Astrocyte of the hippocampus (primary cell): ENCODE data around the gene GRIP1.
A peak's percentile ranks its signal among the peaks of the same experiment; 100 is the strongest.
"Not testable (repeated sequence)": the region's sequence is repeated elsewhere in the genome, so short reads cannot be mapped to it uniquely, and the experiment has no call there.

Source experiments
- DNase-seq: peaks from one replicate; pipeline ENCODE4 v3.0.0; 2011; ENCODE audit warnings: low read depth, low spot score

The GRIP1 gene

DNA sequence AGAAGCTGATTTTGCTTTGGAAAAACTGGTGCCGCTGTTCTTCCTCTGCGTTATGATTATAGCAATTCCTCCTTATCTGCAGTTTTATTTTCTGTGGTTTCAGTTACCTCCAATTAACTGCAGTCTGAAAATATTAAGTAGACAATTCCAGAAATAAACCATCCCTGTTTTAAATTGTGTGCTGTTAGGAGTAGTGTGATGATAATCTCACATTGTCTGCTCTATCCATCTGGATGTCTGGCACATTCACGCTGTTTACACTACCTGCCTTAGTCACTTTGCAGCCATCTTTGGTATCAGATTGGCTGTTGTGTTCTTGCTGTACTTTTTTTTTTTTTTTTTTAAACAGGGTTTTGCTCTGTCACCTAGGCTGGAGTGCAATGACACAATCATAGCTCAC is 141.0 kb downstream of the GRIP1 start:
- DNase-seq: no peak

DNA sequence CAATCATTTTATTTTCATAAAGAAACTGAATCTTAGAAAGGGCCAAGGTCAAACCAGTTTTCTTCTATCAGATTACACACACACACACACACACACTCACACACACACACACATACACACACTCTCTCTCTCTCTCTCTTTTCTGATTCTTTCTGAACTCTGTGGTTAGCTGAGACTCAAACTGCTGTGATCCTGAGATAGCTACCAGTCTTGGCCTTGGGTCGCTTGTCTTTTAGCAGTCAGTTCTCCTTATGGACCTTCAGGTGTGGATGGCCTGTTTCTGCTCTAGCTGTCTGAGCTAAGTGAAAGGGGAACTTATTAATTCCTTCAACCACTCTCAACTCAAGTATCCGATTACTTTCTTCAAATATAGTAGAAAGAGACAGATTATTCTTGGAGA is 145.1 kb downstream of the GRIP1 start:
- no peak for DNase-seq

DNA sequence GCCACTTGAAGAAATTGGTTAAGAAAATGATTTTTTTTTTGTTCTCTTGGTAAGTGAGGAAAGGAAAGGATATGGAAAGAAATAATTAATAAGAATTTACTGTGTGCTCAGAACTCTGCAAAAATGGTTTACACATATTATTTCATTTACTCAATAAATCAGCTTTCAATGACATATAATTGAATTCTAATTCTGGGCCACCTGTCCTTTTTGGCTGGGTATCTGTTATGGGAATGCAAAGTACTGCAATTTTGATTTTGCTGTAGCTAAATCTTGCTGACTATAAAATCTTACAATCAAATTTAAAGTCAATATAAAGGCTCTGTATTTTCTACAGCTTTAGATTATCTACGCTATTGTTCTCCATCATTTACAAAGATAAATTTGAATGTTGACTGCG is 147.1 kb downstream of the GRIP1 start:
- no peak for DNase-seq

DNA sequence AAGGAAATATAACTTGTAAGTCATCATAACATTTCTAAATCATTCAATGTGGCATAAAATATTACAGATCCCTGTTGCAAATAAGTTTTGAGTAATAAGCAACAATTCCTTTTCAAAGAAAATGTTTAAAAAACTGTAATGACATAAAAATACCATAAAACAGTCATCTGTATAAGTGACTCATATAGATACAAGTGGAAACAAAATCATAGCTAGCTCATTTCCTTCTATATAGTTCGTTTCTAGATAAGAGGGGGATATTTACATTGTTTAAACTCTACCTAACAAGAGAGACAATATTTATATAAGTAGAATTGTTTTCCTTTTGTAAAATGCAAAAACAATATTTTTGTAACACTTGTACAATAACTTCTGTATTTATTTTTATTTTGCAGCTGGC is 148.9 kb downstream of the GRIP1 start:
- no peak for DNase-seq

DNA sequence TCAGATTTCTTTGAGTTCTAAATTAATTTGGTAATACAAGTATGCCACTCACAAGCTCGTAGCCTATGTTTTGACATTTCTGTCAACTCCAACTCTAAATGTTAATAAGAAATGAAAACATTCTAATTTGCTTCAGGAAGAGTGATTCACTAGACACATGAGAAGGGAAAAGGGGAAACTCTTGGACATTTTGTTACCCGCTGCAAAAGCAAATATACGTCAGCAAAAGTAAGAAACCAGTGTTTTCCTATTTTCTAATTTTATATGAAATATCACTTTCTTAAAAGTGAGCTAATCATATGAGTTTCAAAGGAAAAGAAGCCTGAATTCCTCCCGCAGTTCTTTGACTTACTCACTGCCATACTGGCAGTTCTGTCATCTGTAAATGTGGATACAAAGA is 162.3 kb downstream of the GRIP1 start:
- DNase-seq: no peak

DNA sequence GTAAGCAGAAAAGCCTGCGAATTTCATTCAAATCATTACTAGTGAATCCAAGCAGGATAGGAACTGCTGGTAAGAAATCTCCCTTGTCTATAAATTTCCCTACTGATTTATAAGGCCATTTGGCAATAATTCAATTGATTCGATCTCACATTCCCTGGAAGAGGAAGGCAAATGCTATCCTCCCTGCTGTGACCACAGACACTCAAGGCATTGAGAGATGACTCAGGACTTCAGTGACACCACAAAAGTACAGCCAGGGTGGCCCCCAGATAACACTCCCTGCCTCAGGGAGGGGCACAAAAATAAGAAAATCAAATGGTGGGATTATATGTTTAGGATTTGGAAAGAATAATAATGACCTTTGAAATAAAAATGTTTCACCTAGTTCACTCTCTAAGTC is 162.7 kb downstream of the GRIP1 start:
- DNase-seq: peak; percentile 49

DNA sequence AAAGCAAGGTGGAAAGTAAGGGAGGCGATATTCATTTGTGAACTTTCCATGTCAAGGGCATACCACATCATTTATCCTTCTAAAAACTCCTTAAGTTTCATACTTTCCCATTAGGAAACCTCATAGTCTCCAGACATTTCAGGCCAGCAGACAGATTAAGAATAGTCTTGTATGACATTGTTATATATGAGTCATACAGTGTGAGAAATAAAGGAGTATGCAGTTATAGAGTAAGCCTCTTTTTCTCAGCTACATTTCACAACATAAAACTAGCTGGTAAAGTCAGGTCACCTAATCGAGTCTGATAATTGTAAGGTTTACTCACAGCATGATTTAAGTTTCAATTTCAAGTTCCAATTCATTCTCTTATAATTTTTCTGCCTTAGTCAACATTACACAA is 164.3 kb downstream of the GRIP1 start:
- peak; percentile 52 for DNase-seq

DNA sequence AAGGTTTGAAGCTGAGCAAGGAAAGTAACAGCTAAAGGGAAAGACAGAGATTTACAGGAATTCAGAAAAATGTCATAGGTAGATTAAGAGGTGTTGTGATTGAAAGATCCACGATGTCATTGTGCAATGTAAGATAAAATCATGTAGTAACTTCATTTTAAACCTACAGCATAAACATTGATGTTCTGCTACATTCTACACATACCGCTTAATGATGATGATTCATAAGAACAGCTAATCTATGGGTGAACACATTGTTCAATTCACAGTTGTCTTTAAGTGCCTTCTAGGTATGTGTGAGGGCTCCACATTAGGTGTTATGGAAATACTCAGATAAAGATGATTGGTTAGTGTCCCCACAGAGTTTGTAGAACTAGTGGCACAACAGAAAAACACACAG is 170.9 kb downstream of the GRIP1 start:
- no peak for DNase-seq

DNA sequence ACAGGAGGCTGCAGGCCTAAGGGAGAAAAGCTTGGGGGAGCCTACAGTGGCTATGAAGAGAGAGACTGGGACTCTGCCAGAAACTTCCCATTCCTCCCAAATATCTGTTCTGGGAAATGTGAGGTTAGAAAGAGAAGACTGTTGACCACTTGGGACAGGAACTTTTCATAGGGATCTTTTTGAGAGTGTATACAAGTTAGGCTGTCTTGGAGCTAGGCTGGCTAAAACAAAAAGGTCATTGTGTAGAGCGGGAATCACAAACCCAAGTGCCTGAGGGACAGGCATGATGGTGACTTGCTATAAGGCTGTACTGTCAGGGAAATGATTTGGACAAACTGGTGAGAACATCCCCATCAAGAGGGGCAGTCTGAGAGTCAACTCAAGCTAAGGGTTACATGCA is 175.1 kb downstream of the GRIP1 start:
- DNase-seq: no peak

DNA sequence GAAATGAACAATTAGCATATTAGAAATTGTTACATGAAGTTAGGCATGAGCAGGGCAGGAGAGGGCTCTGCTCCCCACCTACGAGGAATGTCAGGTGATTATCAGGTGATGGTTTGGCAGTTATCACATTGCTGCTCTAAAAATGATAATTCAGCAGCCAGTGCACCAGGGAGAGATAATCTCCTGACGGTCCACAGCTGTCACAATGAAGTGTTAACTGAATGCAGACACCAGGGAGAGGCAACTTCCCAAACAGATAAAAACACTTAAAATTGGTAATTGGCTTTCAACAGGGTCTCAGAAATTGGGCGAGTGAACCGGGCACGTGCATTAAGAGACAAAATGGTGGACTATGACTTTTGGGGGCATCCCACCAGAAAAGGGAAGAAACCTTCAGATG is 176.0 kb downstream of the GRIP1 start:
- no peak for DNase-seq

DNA sequence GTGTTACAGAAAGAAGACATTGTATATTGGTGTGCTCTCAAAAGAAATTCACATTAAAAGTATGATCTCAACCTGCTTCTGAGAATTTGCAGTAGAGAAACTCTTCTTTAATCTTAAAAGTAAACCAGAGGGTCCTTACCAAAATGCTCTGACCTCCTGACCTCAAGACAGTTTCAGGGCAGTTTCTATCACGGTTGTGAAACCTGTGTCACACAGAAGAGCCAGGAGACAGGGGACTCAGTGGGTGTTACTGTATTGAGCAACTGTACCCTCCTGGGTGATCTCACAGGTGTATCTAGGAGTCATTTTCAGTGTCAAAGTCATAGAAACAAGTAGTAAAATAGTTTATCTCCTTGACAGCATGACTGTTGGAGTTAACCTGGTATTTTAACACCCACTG is 178.0 kb downstream of the GRIP1 start:
- DNase-seq: no peak

DNA sequence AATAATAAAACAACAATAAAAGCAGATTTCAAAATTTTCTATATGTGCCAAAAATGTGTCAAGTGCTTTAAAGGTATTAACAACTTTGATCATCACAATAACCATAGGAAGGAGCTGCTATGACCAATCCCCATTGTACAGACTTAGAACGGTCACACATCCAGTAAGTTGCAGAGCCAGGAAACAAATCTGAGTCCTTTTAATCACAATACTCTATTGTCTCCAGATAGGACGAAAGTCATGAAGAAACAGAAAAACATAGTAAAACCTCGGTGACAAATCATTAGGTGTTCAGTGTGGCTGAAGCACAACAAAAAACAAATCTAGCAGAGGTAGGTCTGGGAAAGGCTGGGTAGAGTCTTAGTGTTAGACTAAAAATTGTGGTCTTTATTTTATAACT is 178.8 kb downstream of the GRIP1 start:
- no peak for DNase-seq

DNA sequence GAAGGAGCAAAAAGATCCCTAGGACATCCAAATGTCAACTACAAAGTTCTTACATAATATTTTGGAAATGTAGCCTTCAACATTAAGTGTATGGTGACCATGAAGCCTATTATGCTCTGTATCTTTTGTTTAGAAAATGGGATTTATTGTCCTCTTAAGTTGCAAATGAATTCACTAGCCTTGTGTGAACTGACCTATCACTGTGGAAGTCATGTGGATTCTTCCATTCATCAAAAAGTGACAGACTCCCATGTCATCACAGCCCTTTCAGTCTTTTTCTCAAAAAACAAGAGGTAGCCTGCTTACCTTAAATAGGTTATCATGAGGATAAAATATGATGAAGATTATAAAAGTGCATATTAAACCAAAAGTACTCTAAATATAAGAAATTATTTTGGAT is 179.9 kb downstream of the GRIP1 start:
- DNase-seq: no peak

DNA sequence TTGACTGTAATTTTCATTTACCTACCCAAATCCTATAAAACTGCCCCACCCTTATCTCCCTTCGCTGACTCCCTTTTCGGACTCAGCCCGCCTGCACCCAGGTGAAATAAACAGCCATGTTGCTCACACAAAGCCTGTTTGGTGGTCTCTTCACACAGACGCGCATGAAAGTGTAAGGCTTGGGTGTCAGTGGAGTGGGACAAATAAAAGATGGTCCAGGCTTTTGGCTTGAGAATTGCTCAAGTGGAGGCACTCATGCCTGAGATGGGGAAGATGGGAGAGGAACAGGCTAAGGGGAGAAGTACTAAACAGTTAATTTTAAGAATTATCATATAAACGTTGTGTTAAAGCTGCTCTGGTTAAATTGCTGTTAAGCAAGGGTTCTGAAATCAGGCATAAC is 180.8 kb downstream of the GRIP1 start:
- DNase-seq: not testable (repeated sequence)

DNA sequence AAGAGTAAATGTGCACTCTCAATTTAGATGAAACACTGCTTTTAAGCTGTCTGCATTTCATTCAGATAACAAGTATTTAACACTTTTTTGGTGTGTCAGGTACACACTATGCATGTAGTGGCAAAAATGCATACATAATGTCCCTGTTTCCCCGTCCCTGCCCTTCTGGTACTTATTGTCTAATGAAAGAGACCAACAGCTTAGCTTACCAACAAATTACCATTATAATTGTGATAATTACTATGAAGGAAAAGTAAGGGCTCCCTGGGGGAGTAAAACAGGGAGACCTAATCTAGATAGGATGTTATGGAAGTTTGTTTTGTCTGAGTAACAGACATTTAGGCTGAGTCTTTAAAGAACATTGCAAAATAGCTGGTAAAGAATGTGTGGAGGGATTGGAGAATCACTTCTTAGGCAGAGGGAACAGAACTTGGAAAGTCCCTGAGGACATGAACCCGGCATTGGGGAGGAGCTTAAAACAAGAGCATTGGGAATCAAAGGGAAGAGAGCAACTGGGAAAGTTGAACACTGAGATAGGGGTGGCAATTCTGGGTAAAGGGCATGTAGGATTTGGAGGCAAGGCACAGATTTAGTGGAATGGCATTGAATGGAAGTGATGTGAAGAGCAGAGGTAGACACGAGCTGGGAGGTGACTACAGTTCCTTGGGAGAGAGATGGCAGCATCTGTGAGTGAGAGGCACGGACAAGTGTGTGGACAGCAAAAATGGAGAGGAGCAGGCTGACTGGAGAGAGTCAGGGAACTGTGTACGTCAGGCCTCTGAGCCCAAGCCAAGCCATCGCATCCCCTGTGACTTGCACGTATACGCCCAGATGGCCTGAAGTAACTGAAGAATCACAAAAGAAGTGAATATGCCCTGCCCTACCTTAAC is 181.6 kb downstream of the GRIP1 start:
- DNase-seq: peak; percentile 9

DNA sequence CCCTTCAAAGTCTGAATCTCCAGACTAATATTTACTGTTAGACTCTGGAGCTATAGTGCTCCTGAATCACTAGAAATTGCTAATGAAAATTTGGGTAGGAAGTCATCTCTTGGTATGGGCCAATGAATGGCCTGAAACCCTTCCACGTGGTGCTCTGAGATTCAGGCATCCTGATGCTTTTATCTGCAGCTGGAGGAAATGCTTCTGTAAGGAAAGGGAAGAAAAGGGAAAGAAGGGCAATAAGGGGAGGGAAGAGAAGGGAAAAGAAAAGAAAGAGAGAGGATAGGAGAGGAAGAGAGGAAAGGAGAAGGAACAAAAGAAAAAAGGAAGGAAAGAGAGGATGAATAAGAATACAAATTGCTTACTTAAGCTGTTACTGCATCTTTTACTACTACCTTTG is 182.3 kb downstream of the GRIP1 start:
- DNase-seq: no peak

DNA sequence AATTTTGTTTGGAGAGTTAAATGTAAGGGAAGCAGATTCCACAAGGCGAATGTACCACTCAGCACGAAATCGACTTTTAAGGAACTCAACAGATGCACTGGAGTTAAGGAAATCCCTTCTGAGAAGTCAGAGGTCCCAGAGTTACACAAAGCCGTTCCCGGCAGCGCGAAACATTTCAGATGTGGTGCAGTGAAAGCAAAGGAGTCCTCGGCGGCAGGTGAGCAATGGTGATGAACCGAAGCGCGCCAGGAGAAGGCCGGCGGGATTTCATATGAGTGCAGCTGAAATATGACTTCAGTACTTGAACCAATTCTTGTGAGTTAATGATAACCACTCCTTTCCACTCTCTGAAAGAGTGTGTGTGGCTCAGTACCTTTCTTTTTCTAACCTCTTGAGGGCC is 183.2 kb downstream of the GRIP1 start:
- no peak for DNase-seq

DNA sequence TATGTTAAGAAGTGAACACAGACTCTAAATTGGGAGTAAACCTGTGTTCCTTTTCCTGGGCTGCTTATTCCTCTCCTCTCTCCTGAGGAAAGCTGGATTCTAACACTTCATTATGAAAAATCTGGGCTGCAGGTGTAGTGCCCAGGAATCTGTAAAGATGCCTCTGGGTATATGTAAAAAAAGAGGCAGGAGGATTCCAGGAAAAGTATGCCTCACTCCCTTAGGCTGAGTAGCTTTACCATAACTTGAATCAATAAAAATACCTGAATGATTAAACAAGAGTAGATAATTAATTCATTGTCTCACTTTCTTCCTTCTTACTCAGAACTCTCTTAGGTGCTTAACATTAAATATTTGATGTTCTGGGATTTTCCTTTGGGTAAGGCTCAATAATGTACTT is 185.1 kb downstream of the GRIP1 start:
- no peak for DNase-seq

DNA sequence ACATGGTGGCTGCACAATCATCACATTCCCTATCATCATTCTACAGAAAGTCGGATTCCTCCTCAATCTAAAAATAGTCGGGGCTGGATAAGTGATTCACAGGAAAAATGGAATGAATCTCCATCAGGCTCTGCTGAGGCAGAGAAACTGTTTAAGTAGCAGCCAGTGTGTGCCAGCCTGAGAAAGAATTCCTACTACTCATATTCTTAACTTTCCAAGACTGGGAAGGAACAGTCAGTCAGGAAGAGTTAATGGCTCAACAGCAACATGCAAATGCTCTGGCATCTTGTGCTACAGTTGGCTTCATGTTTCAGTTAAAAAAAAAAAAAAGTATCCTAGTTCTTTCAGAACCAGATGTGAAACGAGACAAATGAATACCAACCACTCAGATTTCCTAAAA is 187.0 kb downstream of the GRIP1 start:
- DNase-seq: no peak

DNA sequence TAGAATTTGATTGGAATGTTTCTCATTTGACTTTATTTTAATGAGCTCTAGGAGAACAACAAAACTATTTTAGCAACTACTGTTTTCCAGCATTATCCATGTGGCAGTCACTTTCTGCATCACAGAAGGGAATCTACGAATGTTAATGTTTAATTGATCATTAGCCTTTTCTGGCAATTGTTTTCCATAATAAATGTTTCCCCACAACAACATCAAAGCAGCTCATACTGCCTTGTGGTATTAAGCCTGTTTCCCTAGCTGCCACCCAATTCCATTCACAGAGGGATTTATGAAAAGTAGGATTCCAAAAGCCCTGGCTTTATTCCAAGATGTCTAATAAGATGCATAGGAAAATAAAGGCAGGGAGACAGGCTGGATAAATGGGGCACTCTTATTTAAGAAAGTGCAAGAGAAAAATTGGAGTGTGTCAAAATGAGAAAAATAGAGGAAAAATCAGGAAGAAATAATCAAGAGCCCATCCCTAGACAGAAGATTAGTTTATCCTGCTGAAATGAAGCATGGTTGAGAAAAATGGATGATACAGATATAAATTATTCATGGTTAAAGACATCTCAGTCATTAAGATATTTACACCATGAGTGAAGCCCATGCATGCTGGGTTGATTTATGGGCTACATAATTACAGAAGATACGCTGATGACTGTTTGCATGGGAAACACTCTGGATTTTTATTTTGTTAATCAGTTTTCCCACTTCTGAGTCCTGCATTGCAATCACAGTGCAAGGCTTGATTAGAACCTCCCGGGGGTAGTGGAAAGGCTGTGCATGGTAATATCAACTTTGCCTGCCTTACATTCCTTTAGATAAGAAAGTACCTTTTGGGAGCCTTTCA is 196.3 kb downstream of the GRIP1 start:
- DNase-seq: peak; percentile 44

DNA sequence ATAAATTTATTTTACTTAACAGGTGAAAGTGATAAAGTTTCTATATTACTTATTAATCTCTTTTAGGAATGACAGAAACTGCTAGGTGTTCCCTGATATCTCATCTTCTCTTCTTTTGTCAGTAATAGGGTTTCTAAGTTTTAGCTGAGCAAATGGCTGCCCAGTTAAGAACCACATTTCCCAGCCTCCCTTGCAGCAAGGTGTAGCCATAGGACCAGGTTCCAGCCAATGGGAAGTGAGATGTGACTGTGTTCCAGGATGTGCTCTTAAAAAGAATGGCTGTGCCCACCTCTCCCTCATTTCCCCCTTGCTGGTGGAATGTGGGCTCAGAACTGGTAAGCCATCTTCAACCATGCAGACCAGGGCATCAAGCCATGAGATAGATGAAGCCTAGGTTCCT is 210.9 kb downstream of the GRIP1 start:
- DNase-seq: no peak

DNA sequence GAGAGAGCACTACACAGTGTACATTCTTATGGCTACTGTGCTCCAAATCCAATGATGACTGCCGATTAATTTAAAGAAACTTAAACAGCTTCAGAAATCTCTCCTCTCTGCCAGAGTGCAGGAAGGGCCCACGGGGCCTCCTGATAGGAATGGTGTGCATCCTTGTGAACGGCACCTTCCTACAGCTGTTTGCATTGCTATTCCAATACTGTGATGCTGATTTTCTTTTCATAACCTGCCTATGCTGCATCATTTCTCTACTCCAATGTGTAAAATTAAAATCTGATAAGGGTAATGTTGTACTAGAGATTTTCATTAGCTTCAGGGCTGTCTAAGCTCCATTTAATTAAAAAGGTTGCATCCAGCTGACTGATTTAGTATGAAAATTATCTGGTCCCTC is 217.5 kb downstream of the GRIP1 start:
- no peak for DNase-seq

DNA sequence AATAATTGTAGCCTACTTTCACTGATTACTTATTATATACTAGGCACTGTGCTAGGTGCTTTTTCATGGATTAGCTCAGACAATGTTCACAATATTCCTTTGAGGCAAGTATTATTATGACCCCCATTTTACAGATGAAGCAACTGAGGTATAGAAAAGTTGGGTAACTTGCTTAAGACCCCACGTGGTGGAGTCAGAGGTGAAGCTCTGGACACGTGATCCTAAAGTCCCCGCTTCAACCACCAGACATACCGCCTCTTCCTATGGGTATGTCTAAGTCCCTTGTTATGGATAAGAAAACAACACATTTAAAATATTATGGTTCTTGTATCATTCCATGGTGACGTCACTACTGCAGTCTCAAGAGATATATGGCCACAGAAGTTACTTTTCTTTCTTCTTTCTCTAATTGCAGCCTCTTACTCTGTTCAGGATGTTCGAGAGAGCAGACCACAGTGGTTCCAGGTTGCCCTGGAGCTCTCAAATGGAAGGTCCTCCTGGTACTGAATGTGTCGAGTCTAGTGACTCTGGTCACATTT is 218.9 kb downstream of the GRIP1 start:
- DNase-seq: no peak
